Retina (tissue), 1 donor: ENCODE data around the gene DHRS1.

Experiments
- DNase-seq: peaks from one replicate; pipeline ENCODE4 v3.0.0-alpha.2; 2016

DHRS1 gene

GRCh38 chr14:24280797-24281460 is 18.7 kb downstream of the DHRS1 start:
- no peak for DNase-seq

- no peak for DNase-seq
Observed at GRCh38 chr14:24279301-24280186, 20.0 kb downstream of the DHRS1 start.

GRCh38 chr14:24278424-24278823 is 21.2 kb downstream of the DHRS1 start:
- no peak for DNase-seq

GRCh38 chr14:24277606-24278321 is 21.8 kb downstream of the DHRS1 start:
- DNase-seq: no peak

- DNase-seq: no peak
Observed at GRCh38 chr14:24277071-24277470, 22.5 kb downstream of the DHRS1 start.

GRCh38 chr14:24274101-24274543 is 25.5 kb downstream of the DHRS1 start:
- no peak for DNase-seq

GRCh38 chr14:24273422-24273998 is 26.1 kb downstream of the DHRS1 start:
- DNase-seq: no peak

- DNase-seq: no peak
Observed at GRCh38 chr14:24272467-24272866, 27.1 kb downstream of the DHRS1 start.

- no peak for DNase-seq
Observed at GRCh38 chr14:24271834-24272263, 27.7 kb downstream of the DHRS1 start.

- peak; percentile 96 for DNase-seq
Observed at GRCh38 chr14:24271134-24271833, 28.3 kb downstream of the DHRS1 start, which contains the start of gene RABGGTA. TSS of gene RABGGTA (minus strand) at chr14:24271597. CDS start at chr14:24271115, 482 bp downstream.

GRCh38 chr14:24270537-24271133 is 28.9 kb downstream of the DHRS1 start:
- no peak for DNase-seq

- DNase-seq: no peak
Observed at GRCh38 chr14:24269910-24270536, 29.6 kb downstream of the DHRS1 start.

- DNase-seq: no peak
Observed at GRCh38 chr14:24269368-24269767, 30.2 kb downstream of the DHRS1 start.

GRCh38 chr14:24268225-24268624 is 31.4 kb downstream of the DHRS1 start:
- no peak for DNase-seq

GRCh38 chr14:24267516-24267915 is 32.1 kb downstream of the DHRS1 start:
- DNase-seq: no peak

- no peak for DNase-seq
Observed at GRCh38 chr14:24266344-24267244, 33.0 kb downstream of the DHRS1 start.

GRCh38 chr14:24264298-24264697 is 35.3 kb downstream of the DHRS1 start:
- no peak for DNase-seq

- no peak for DNase-seq
Observed at GRCh38 chr14:24263848-24264247, 35.7 kb downstream of the DHRS1 start.

- no peak for DNase-seq
Observed at GRCh38 chr14:24262821-24263733, 36.5 kb downstream of the DHRS1 start, which contains the start of gene TGM1. TSS of gene TGM1 (minus strand) at chr14:24263177. CDS start at chr14:24262352, 825 bp downstream.
